Islet precursor cell (in vitro differentiated cells): ENCODE data around the gene SLC43A2.
"Not testable (repeated sequence)": the region's sequence is repeated elsewhere in the genome, so short reads cannot be mapped to it uniquely, and the experiment has no call there.

Experiments used
- DNase-seq: peaks from one replicate; pipeline ENCODE4 v3.0.0-alpha.2; 2018

Gene SLC43A2

GRCh38 chr17:1532836-1533602 lies 95.6 kb downstream of the SLC43A2 start:
- peak; percentile 76 for DNase-seq

- DNase-seq, result no peak
These were observed 98.8 kb downstream of the SLC43A2 start for GRCh38 chr17:1529863-1530262.

- not testable (repeated sequence) for DNase-seq
These were observed 101.8 kb downstream of the SLC43A2 start for GRCh38 chr17:1526876-1527275.

- DNase-seq, result no peak
These were observed 106.0 kb downstream of the SLC43A2 start for GRCh38 chr17:1522626-1523025.

GRCh38 chr17:1521086-1521640 lies 107.5 kb downstream of the SLC43A2 start:
- no peak for DNase-seq

GRCh38 chr17:1519678-1520077 lies 109.0 kb downstream of the SLC43A2 start:
- no peak for DNase-seq
